Ascending aorta (tissue), 2 donors: ENCODE data around the gene HS3ST3B1. TPM values are rescaled to one million over a fixed set of nuclear protein-coding genes. Genes with fewer than 3 reads are reported as not detected.

Experiments
- DNase-seq, 2 donors: peaks; one replicate each; pipeline ENCODE4 v3.0.0-alpha.2; 2019; ENCODE audit warnings: low spot score in 2 of 2
- H3K27ac ChIP-seq, 2 donors: fragments of 200-600 bp; sonication (generic); one replicate each; pipeline ENCODE4 v1.5.1; 2016 to 2017; ENCODE audit warnings: mild to moderate bottlenecking in 1 of 2
- H3K27me3 ChIP-seq: fragments of 200-600 bp; sonication (generic); one replicate; pipeline ENCODE4 v1.5.1; 2017
- H3K36me3 ChIP-seq, 2 donors: fragments of 200-600 bp; sonication (generic); one replicate each; pipeline ENCODE4 v1.5.1; 2016
- H3K4me1 ChIP-seq, 2 donors: fragments of 200-600 bp; sonication (generic); one replicate each; pipeline ENCODE4 v1.5.1; 2016 to 2017; ENCODE audit warnings: mild to moderate bottlenecking in 1 of 2
- H3K4me3 ChIP-seq, 2 donors: fragments of 200-600 bp; sonication (generic); one replicate each; pipeline ENCODE4 v1.5.1; 2016 to 2017; ENCODE audit warnings: mild to moderate bottlenecking in 1 of 2
- H3K9me3 ChIP-seq, 2 donors: fragments of 200-600 bp; sonication (generic); one replicate each; pipeline ENCODE4 v1.5.1; 2016
- intact Hi-C: fragments of 100-400 bp; cut with DNase I; formaldehyde crosslinking; loops from one replicate; pipeline ENCODE4 v1.15.1; 2023
- total RNA-seq: library from RNA; depleted of rRNA; stranded (reverse); fragments of >200 nt; gene quantifications from one replicate; pipeline ENCODE4 v1.1.0, GENCODE V29; 2016
- TF ChIP-seq, protein P1 (sequence below), 3 experiments: fragments of 200-600 bp in 2 of 3; fragments of 450-650 bp in 1 of 3; sonication (generic) in 2 of 3; IDR thresholded peaks; one replicate each; pipeline ENCODE4 v1.5.1; 2016 to 2019; ENCODE audit warnings: antibody characterized with exemption in 3 of 3, mild to moderate bottlenecking in 1 of 3, moderate library complexity in 1 of 3

The HS3ST3B1 gene
- total RNA-seq, 1 donor from 2014 or later = 14.6 TPM

DNA sequence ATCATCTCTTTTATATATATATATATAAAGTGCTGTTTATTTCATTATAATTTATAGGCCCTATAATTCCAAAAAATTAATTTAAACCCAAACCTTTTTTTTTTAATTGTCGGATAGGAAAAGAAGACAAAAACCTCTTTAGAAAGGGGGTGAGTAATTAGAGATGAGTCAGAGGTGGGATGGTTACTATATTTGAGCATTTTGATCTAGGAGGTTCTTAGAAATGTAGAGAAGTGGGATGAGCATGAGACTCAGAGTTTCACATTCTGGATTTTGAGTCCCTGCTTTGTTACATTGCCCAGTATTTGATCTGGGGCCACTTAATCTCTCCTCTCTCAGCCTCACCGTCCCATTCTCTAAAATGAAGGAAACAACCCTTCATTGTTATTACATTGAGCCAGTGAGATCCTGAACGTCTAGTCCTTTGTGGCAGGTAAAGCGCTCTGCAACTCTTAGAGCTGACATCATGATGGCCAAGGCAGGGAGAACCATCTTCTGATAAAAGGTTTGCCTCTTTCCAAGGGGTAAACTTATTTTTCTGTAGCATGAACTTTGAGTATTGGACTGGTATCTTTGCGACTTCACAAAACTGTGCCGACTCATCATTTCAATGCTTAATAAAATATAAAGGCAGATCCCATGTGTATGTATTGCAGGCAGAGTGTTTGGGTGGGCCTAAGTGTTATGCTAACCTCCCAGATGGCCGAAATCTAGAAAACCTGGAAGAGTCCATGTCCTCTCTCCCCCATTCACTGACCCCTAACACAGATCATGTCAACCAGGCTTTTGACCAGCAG, 21.3 kb downstream of the HS3ST3B1 start:
- intact Hi-C loops = no loop called here
- Histone ChIP-seq H3K4me3 (no peak overlapping the region), H3K4me1 (no peaks in the 10 kb centered on the region), H3K36me3 (no peaks in the 10 kb centered on the region), H3K27ac (no peak overlapping the region), H3K27me3 (no peaks in the 10 kb centered on the region), H3K9me3 (no peaks in the 10 kb centered on the region)
- no peak for DNase-seq
- TF ChIP-seq, protein P1, sequence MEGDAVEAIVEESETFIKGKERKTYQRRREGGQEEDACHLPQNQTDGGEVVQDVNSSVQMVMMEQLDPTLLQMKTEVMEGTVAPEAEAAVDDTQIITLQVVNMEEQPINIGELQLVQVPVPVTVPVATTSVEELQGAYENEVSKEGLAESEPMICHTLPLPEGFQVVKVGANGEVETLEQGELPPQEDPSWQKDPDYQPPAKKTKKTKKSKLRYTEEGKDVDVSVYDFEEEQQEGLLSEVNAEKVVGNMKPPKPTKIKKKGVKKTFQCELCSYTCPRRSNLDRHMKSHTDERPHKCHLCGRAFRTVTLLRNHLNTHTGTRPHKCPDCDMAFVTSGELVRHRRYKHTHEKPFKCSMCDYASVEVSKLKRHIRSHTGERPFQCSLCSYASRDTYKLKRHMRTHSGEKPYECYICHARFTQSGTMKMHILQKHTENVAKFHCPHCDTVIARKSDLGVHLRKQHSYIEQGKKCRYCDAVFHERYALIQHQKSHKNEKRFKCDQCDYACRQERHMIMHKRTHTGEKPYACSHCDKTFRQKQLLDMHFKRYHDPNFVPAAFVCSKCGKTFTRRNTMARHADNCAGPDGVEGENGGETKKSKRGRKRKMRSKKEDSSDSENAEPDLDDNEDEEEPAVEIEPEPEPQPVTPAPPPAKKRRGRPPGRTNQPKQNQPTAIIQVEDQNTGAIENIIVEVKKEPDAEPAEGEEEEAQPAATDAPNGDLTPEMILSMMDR (IDR thresholded peaks at IDR 0.05) = no peak

DNA sequence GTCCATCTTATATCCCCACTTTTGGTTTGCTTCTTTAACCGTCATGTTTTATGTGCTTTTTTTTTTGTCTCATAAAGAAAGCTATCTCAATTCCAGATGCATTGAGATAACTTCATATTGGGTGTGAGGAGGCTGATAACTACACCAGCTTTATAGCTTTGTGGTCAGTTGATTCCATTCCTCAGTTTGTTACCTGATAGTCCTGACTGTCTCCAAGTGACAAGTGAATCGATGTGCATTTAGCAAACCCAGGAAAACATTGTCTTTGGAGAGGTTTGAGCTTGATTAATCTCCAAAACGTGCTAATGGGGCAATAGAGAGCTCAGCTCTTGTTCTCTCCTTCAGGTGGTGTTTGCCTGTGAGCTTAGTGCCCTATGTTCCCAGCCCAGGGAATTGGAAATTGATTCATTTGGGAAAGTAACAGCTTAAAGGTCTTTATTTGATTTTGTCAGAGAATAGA, 22.7 kb downstream of the HS3ST3B1 start:
- H3K27ac ChIP-seq = no peak overlapping the region
- TF ChIP-seq, protein P1 (IDR thresholded peaks at IDR 0.05) = no peak
- no peaks in the 10 kb centered on the region for H3K27me3 ChIP-seq
- intact Hi-C loops = no loop called here
- no peaks in the 10 kb centered on the region for H3K36me3 ChIP-seq
- H3K9me3 ChIP-seq = no peaks in the 10 kb centered on the region
- no peak overlapping the region for H3K4me3 ChIP-seq
- no peaks in the 10 kb centered on the region for H3K4me1 ChIP-seq
- DNase-seq = no peak

DNA sequence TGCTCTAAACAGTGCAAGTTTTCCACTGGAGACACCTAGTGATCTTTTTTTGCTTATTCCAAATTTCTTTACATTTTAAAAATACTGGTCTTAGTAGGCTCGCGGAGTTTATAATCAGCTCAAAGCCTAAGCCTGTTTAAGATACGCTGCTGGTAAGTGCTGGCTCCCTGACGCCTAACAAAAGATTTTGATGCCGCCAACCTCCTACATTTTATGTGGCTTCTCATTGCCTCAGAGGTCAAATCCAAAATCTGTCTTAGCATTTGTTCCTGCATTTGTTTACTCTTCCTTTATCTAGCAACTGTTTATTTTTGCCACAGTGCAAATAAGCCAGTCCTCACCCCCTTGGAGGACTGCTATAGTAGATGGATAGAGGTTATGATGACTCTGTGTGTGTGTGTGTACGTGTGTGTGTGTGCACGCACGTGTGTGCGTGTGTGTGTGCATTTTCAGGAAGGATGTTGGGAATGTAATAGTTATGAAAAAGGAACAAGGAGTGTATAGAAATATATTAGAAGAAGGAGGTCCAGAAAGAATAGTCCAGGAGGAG, 24.8 kb downstream of the HS3ST3B1 start:
- no peak overlapping the region for H3K4me3 ChIP-seq
- no peaks in the 10 kb centered on the region for H3K9me3 ChIP-seq
- H3K36me3 ChIP-seq = no peaks in the 10 kb centered on the region
- DNase-seq = no peak
- intact Hi-C loops = no loop called here
- no peak overlapping the region for H3K27ac ChIP-seq
- no peaks in the 10 kb centered on the region for H3K4me1 ChIP-seq
- TF ChIP-seq, protein P1 (IDR thresholded peaks at IDR 0.05) = no peak
- H3K27me3 ChIP-seq = no peaks in the 10 kb centered on the region

DNA sequence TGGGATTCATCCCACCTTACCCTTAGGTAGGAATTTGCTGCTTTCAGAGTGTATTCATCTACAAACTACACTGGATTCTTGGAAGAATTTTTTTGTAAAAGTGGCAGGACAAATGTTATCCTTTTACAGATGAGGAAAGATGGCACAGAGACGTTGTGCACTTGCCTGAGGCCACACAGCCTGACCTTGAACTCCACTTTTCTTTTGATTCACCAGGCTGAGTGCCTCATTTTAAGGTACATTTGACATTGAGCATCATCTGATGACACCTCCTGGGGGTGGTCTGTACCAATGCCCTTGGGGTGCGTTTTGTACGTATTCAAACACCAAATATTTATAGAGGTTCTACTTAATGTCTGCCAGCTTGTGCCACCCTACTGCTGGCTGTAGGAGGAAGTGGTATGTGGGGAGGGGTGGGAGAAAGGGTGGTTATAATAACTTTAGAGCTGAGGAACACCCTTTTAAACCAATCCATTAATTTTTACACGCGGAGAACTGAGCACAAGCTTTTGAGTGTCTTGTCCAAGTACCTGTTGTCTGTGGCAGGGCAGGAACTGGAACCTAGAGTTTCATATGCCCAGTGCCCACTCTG, 29.1 kb downstream of the HS3ST3B1 start:
- intact Hi-C loops = no loop called here
- H3K4me1 ChIP-seq = no peaks in the 10 kb centered on the region
- no peaks in the 10 kb centered on the region for H3K36me3 ChIP-seq
- no peak for DNase-seq
- H3K27ac ChIP-seq = no peak overlapping the region
- H3K4me3 ChIP-seq = no peak overlapping the region
- H3K27me3 ChIP-seq = no peaks in the 10 kb centered on the region
- TF ChIP-seq, protein P1 (IDR thresholded peaks at IDR 0.05) = no peak
- H3K9me3 ChIP-seq = no peaks in the 10 kb centered on the region

DNA sequence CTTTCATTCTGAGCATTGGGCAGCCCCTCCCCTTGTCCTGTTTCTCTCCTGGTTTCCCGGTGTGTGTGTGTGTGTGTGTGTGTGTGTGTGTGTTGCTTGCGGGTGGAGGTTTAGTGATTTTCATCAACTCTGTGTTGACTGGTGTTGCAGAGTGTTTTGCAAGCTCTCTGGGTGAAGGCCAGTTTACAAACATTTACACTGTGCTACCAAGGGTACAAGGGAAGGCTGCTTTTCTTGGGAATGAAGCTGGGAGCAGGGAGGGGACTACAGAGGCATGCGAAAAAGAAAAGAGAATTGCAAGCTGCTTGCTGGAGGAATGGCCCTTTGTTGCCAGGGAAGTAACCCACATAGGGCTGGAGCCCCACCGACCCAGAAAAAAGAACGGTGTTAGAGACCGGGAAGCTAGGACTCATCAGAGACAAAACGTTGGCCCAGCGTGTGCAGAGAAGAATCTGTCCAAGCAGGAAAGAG, 29.6 kb downstream of the HS3ST3B1 start:
- Histone ChIP-seq H3K27ac (no peak overlapping the region), H3K27me3 (no peaks in the 10 kb centered on the region), H3K4me3 (no peak overlapping the region), H3K4me1 (no peaks in the 10 kb centered on the region), H3K36me3 (no peaks in the 10 kb centered on the region), H3K9me3 (no peaks in the 10 kb centered on the region)
- no peak for DNase-seq
- intact Hi-C loops = no loop called here
- TF ChIP-seq, protein P1 (IDR thresholded peaks at IDR 0.05) = no peak
